ENCODE data around the gene KRT82.

GRCh38 chr12:52358575-52359350 lies 47.4 kb downstream of the KRT82 start:
- TF ChIP-seq CTCF (IDR thresholded peaks at IDR 0.05) (no peak), POLR2A (IDR thresholded peaks at IDR 0.05) (no peak)

Measured in vagina (tissue), 2 donors.